Stimulated activated CD4-positive, alpha-beta T cell treated with anti-CD3 and anti-CD28 coated beads, TNF-alpha, amount 100 ng/mL, for 4 hours (primary cell): Measurements from ENCODE around the gene DEPDC1B.
"Not testable (repeated sequence)": the region's sequence is repeated elsewhere in the genome, so short reads cannot be mapped to it uniquely, and the experiment has no call there.

Experiments used
- DNase-seq, 3 experiments: peaks; one replicate each; pipeline ENCODE4 v3.0.0-alpha.2; 2020; ENCODE audit warnings: low read depth in 3 of 3

The DEPDC1B gene

GRCh38 chr5:60699609-60700415 lies at the start of gene DEPDC1B:
Gene DEPDC1B (minus strand): TSS chr5:60700166. CDS start chr5:60700093, 73 bp downstream.
- peak; percentile 68 to 76 (median 75) for DNase-seq

- no peak for DNase-seq
Observed at GRCh38 chr5:60744682-60745081, 44.7 kb upstream of the DEPDC1B start.

- no peak for DNase-seq
Observed at GRCh38 chr5:60743511-60744314, 43.7 kb upstream of the DEPDC1B start.

- no peak for DNase-seq
Observed at GRCh38 chr5:60740322-60740721, 40.4 kb upstream of the DEPDC1B start.

GRCh38 chr5:60738933-60739332 lies 39.0 kb upstream of the DEPDC1B start:
- no peak for DNase-seq

- no peak for DNase-seq
Observed at GRCh38 chr5:60738461-60738860, 38.5 kb upstream of the DEPDC1B start.

- DNase-seq, result not testable (repeated sequence)
Observed at GRCh38 chr5:60730858-60731257, 30.9 kb upstream of the DEPDC1B start.

- no peak for DNase-seq
Observed at GRCh38 chr5:60727033-60727679, 27.2 kb upstream of the DEPDC1B start.

GRCh38 chr5:60724126-60724525 lies 24.2 kb upstream of the DEPDC1B start:
- DNase-seq, result no peak

GRCh38 chr5:60722416-60722815 lies 22.4 kb upstream of the DEPDC1B start:
- no peak for DNase-seq

GRCh38 chr5:60719329-60719728 lies 19.4 kb upstream of the DEPDC1B start:
- DNase-seq, result no peak

GRCh38 chr5:60718166-60718892 lies 18.4 kb upstream of the DEPDC1B start:
- no peak for DNase-seq

- not testable (repeated sequence) for DNase-seq
Observed at GRCh38 chr5:60715201-60715928, 15.4 kb upstream of the DEPDC1B start.

GRCh38 chr5:60712950-60713349 lies 13.0 kb upstream of the DEPDC1B start:
- no peak for DNase-seq

GRCh38 chr5:60711892-60712291 lies 11.9 kb upstream of the DEPDC1B start:
- not testable (repeated sequence) for DNase-seq

GRCh38 chr5:60710362-60710761 lies 10.4 kb upstream of the DEPDC1B start:
- no peak for DNase-seq

GRCh38 chr5:60705144-60705543 lies 5.2 kb upstream of the DEPDC1B start:
- no peak for DNase-seq

- DNase-seq, result no peak
Observed at GRCh38 chr5:60703944-60704343, 4.0 kb upstream of the DEPDC1B start.

- no peak for DNase-seq
Observed at GRCh38 chr5:60701321-60701968, 1.5 kb upstream of the DEPDC1B start.

GRCh38 chr5:60700416-60700757 lies 421 bp upstream of the DEPDC1B start:
- no peak for DNase-seq

GRCh38 chr5:60699288-60699608 lies 718 bp downstream of the DEPDC1B start:
- no peak for DNase-seq
